GM23338 (cell line): ENCODE data around the gene TAS2R41. TPM values are rescaled to one million over a fixed set of nuclear protein-coding genes. Genes with fewer than 3 reads are reported as not detected.

Source experiments
- ATAC-seq: fragments of 200-7000 bp; cut with Tn5 transposase; 3 replicates; pipeline ENCODE4 v1.9.1; 2020
- DNase-seq: peaks from one replicate; pipeline ENCODE4 v3.0.0-alpha.2; 2015; ENCODE audit warnings: low spot score
- H2AFZ ChIP-seq: fragments of 200-600 bp; sonication (generic); 2 replicates; pipeline ENCODE4 v1.8.0; 2016; ENCODE audit warnings: antibody characterized with exemption, mild to moderate bottlenecking, moderate library complexity
- H3F3A ChIP-seq: fragments of 200-600 bp; sonication (generic); replicated peaks from 2 replicates; pipeline ENCODE4 v1.8.0; 2017; ENCODE audit warnings: antibody characterized with exemption, mixed run types, low read depth
- H3K27ac ChIP-seq: fragments of 200-600 bp; sonication (generic); 2 replicates; pipeline ENCODE4 v1.6.1; 2016; ENCODE audit warnings: low read depth
- H3K27me3 ChIP-seq: fragments of 200-600 bp; sonication (generic); 2 replicates; pipeline ENCODE4 v1.8.0; 2016; ENCODE audit warnings: mild to moderate bottlenecking, mixed run types, moderate library complexity; ENCODE audit not compliant: insufficient read depth
- H3K36me3 ChIP-seq: fragments of 200-600 bp; sonication (generic); 2 replicates; pipeline ENCODE4 v1.8.0; 2016; ENCODE audit warnings: mild to moderate bottlenecking; ENCODE audit not compliant: insufficient read depth
- H3K4me1 ChIP-seq: fragments of 200-600 bp; sonication (generic); 2 replicates; pipeline ENCODE4 v1.8.0; 2016; ENCODE audit warnings: mild to moderate bottlenecking, moderate library complexity; ENCODE audit not compliant: insufficient read depth
- H3K4me2 ChIP-seq: fragments of 200-600 bp; sonication (generic); 2 replicates; pipeline ENCODE4 v1.7.1; 2017; ENCODE audit warnings: mixed run types
- H3K4me3 ChIP-seq: fragments of 200-600 bp; sonication (generic); 2 replicates; pipeline ENCODE4 v1.6.1; 2016; ENCODE audit warnings: mixed run types
- H3K79me2 ChIP-seq: fragments of 200-600 bp; sonication (generic); replicated peaks from 2 replicates; pipeline ENCODE4 v1.8.0; 2017; ENCODE audit warnings: mild to moderate bottlenecking; ENCODE audit not compliant: insufficient read depth
- H3K9me2 ChIP-seq: fragments of 200-600 bp; sonication (generic); 2 replicates; pipeline ENCODE4 v1.8.0; 2017; ENCODE audit not compliant: insufficient read depth
- H4K20me1 ChIP-seq: fragments of 200-600 bp; sonication (generic); replicated peaks from 2 replicates; pipeline ENCODE4 v1.8.0; 2017; ENCODE audit warnings: mild to moderate bottlenecking; ENCODE audit not compliant: insufficient read depth
- H3K27ac Mint-ChIP-seq: 2 replicates; pipeline ENCODE4 v1.8.0; 2020; ENCODE audit warnings: inconsistent platforms, mild to moderate bottlenecking, moderate library complexity, mixed read lengths
- H3K27me3 Mint-ChIP-seq: 3 replicates; pipeline ENCODE4 v1.8.0; 2022; ENCODE audit warnings: low read depth, mild to moderate bottlenecking, moderate library complexity, mixed read lengths, inconsistent platforms; ENCODE audit not compliant: insufficient read depth, poor library complexity
- H3K36me3 Mint-ChIP-seq: 3 replicates; pipeline ENCODE4 v1.8.0; 2021; ENCODE audit warnings: low read depth, mild to moderate bottlenecking, inconsistent platforms, moderate library complexity, mixed read lengths
- H3K4me1 Mint-ChIP-seq: 3 replicates; pipeline ENCODE4 v1.8.0; 2020; ENCODE audit warnings: mild to moderate bottlenecking, inconsistent platforms, mixed read lengths
- H3K4me3 Mint-ChIP-seq: 3 replicates; pipeline ENCODE4 v1.8.0; 2021; ENCODE audit warnings: moderate library complexity, mild to moderate bottlenecking, inconsistent platforms, mixed read lengths
- H3K9me3 Mint-ChIP-seq: 3 replicates; pipeline ENCODE4 v1.8.0; 2020; ENCODE audit warnings: moderate library complexity, mild to moderate bottlenecking, inconsistent platforms, mixed read lengths
- CREB1 ChIP-seq: fragments of 250-450 bp; sonication (Bioruptor Pico); IDR thresholded peaks from 2 replicates; pipeline ENCODE4 v1.5.0; 2020; ENCODE audit warnings: low read depth, mild to moderate bottlenecking, moderate library complexity
- EZH2 ChIP-seq: fragments of 200-600 bp; sonication (generic); IDR thresholded peaks from one replicate; pipeline ENCODE4 v1.8.0; 2017; ENCODE audit warnings: antibody characterized with exemption, mild to moderate bottlenecking, low read depth; ENCODE audit not compliant: unreplicated experiment
- EZH2phosphoT487 ChIP-seq: fragments of 200-600 bp; sonication (generic); IDR thresholded peaks from one replicate; pipeline ENCODE4 v1.8.1; 2018; ENCODE audit warnings: antibody characterized with exemption; ENCODE audit not compliant: unreplicated experiment
- JUNB ChIP-seq: IDR thresholded peaks from one replicate; pipeline ENCODE4 v1.6.1; 2016; ENCODE audit warnings: antibody characterized with exemption; ENCODE audit not compliant: unreplicated experiment
- NANOG ChIP-seq: IDR thresholded peaks from 2 replicates; pipeline ENCODE4 v1.6.1; 2016; ENCODE audit warnings: antibody characterized with exemption, borderline replicate concordance
- POLR2AphosphoS5 ChIP-seq: IDR thresholded peaks from 2 replicates; pipeline ENCODE4 v1.6.1; 2016; ENCODE audit warnings: antibody characterized with exemption, low read depth
- STAT1 ChIP-seq: IDR thresholded peaks from one replicate; pipeline ENCODE4 v1.6.1; 2016; ENCODE audit warnings: antibody characterized with exemption; ENCODE audit not compliant: unreplicated experiment
- ZNF114 ChIP-seq: fragments of 250-450 bp; sonication (Bioruptor Pico); IDR thresholded peaks from 2 replicates; pipeline ENCODE4 v1.5.0; 2020; ENCODE audit warnings: mild to moderate bottlenecking, moderate library complexity
- ZNF331 ChIP-seq: fragments of 250-450 bp; sonication (Bioruptor Pico); IDR thresholded peaks from 2 replicates; pipeline ENCODE4 v1.5.0; 2020; ENCODE audit warnings: low read depth, mild to moderate bottlenecking, moderate library complexity
- polyA plus RNA-seq: library from polyadenylated mRNA; unstranded; fragments of >200 nt; fragmentation: Nextera tagmentation; extraction: Ambion mirVana; gene quantifications from 2 replicates; pipeline ENCODE4 v1.2.1, GENCODE V29; 2016
- total RNA-seq: library from RNA; depleted of rRNA; stranded (reverse); fragments of >200 nt; shearing (Covaris generic); gene quantifications from 2 replicates; pipeline ENCODE4 v1.2.3, GENCODE V29; 2014
- TF ChIP-seq, protein P1 (sequence below): IDR thresholded peaks from one replicate; pipeline ENCODE4 v1.6.1; 2018; ENCODE audit warnings: antibody characterized with exemption; ENCODE audit not compliant: unreplicated experiment
- TF ChIP-seq, protein P2 (sequence below), 2 experiments: fragments of 200-600 bp in 1 of 2; sonication (generic) in 1 of 2; conservative IDR thresholded peaks; 2 replicates each; pipeline versions ENCODE4 v1.5.1 to v1.6.1; 2016 to 2017; ENCODE audit warnings: antibody characterized with exemption in 2 of 2, low read depth in 2 of 2, mild to moderate bottlenecking in 2 of 2, moderate library complexity in 1 of 2
- TF ChIP-seq, protein P3 (sequence below): fragments of 250-450 bp; sonication (Bioruptor Pico); IDR thresholded peaks from 2 replicates; pipeline ENCODE4 v1.5.0; 2020; ENCODE audit warnings: mild to moderate bottlenecking, moderate library complexity
- TF ChIP-seq, protein P4 (sequence below): IDR thresholded peaks from 2 replicates; pipeline ENCODE4 v1.6.1; 2016; ENCODE audit warnings: antibody characterized with exemption

The TAS2R41 gene
- total and polyA plus RNA-seq, 2 experiments from 2014 or later, result 1.2 TPM; not detected in 1

DNA sequence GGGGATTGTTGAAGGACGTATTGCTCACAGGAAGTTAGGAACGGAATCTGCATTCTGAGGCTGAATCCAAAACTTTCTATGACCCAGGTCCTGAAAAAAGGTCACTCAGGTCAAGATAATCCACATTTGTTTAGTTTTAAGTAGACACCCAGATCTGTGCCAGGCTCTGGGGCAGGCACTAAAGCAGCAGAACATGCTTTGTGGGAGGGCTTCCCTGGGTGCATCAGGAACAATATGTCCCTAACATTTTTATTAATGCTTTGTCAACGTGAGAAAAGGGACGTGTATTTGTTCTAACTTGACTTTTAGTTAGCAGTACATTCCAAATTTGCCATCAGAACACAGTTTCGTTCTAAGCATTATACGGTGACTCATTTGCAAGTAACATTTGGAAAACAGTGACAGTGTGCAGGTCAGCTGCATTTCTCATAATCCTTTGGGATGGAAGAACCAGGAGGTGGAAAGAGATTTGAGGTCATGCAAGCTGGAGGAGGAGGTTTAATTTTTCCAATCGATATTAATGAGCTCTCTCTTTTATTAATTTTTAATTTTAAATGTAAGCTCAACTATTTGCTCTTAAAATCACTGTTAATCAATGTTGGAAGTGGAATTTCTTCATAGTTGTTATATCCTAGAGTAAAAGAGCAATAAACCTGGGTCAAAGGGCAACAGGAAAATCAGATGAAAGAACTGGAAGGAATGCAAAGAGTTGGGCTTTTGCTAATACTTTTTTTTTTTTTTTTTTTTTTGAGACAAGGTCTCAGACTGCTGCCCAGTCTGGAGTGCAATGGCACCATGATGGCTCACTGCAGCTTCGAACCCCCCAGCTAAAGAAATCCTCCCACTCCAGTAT is 35.0 kb downstream of the TAS2R41 start:
- H3K4me1 ChIP-seq, result peaks cover 6% of the 10 kb centered on the region; the same call in 1 of the 2 replicates
- H3K36me3 ChIP-seq, result no peaks in the 10 kb centered on the region
- Mint-ChIP-seq H3K27ac (no peak overlapping the region), H3K9me3 (no peaks in the 10 kb centered on the region), H3K4me1 (peaks cover 13% of the 10 kb centered on the region), H3K27me3 (peaks cover 2% of the 10 kb centered on the region), H3K4me3 (no peak overlapping the region), H3K36me3 (no peaks in the 10 kb centered on the region)
- H3K4me2 ChIP-seq, result no peak overlapping the region
- 0 out of 2 replicates have a peak, but pooled peaks cover 2% of the 10 kb centered on the region for H3F3A ChIP-seq
- H4K20me1 ChIP-seq, result no peaks in the 10 kb centered on the region
- ATAC-seq (no peak), DNase-seq (no peak)
- no peak overlapping the region for H3K4me3 ChIP-seq
- H3K27me3 ChIP-seq, result no peaks in the 10 kb centered on the region
- no peak overlapping the region for H3K27ac ChIP-seq
- no peak overlapping the region for H2AFZ ChIP-seq
- no peaks in the 10 kb centered on the region for H3K9me2 ChIP-seq
- TF ChIP-seq EZH2, result no peak
- no peak for TF ChIP-seq EZH2phosphoT487
- TF ChIP-seq POLR2AphosphoS5, result no peak
- no peak for TF ChIP-seq CREB1
- TF ChIP-seq ZNF331 (CRISPR knock-in tag), result no peak
- TF ChIP-seq, protein P1, sequence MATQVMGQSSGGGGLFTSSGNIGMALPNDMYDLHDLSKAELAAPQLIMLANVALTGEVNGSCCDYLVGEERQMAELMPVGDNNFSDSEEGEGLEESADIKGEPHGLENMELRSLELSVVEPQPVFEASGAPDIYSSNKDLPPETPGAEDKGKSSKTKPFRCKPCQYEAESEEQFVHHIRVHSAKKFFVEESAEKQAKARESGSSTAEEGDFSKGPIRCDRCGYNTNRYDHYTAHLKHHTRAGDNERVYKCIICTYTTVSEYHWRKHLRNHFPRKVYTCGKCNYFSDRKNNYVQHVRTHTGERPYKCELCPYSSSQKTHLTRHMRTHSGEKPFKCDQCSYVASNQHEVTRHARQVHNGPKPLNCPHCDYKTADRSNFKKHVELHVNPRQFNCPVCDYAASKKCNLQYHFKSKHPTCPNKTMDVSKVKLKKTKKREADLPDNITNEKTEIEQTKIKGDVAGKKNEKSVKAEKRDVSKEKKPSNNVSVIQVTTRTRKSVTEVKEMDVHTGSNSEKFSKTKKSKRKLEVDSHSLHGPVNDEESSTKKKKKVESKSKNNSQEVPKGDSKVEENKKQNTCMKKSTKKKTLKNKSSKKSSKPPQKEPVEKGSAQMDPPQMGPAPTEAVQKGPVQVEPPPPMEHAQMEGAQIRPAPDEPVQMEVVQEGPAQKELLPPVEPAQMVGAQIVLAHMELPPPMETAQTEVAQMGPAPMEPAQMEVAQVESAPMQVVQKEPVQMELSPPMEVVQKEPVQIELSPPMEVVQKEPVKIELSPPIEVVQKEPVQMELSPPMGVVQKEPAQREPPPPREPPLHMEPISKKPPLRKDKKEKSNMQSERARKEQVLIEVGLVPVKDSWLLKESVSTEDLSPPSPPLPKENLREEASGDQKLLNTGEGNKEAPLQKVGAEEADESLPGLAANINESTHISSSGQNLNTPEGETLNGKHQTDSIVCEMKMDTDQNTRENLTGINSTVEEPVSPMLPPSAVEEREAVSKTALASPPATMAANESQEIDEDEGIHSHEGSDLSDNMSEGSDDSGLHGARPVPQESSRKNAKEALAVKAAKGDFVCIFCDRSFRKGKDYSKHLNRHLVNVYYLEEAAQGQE, result no peak
- TF ChIP-seq, protein P2, sequence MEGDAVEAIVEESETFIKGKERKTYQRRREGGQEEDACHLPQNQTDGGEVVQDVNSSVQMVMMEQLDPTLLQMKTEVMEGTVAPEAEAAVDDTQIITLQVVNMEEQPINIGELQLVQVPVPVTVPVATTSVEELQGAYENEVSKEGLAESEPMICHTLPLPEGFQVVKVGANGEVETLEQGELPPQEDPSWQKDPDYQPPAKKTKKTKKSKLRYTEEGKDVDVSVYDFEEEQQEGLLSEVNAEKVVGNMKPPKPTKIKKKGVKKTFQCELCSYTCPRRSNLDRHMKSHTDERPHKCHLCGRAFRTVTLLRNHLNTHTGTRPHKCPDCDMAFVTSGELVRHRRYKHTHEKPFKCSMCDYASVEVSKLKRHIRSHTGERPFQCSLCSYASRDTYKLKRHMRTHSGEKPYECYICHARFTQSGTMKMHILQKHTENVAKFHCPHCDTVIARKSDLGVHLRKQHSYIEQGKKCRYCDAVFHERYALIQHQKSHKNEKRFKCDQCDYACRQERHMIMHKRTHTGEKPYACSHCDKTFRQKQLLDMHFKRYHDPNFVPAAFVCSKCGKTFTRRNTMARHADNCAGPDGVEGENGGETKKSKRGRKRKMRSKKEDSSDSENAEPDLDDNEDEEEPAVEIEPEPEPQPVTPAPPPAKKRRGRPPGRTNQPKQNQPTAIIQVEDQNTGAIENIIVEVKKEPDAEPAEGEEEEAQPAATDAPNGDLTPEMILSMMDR (conservative IDR thresholded peaks at IDR 0.05; ENCODE audit: low read depth in 2 of 2), result no peak
- TF ChIP-seq NANOG, result no peak
- TF ChIP-seq ZNF114 (CRISPR knock-in tag), result no peak
- TF ChIP-seq STAT1, result no peak
- TF ChIP-seq, protein P3, sequence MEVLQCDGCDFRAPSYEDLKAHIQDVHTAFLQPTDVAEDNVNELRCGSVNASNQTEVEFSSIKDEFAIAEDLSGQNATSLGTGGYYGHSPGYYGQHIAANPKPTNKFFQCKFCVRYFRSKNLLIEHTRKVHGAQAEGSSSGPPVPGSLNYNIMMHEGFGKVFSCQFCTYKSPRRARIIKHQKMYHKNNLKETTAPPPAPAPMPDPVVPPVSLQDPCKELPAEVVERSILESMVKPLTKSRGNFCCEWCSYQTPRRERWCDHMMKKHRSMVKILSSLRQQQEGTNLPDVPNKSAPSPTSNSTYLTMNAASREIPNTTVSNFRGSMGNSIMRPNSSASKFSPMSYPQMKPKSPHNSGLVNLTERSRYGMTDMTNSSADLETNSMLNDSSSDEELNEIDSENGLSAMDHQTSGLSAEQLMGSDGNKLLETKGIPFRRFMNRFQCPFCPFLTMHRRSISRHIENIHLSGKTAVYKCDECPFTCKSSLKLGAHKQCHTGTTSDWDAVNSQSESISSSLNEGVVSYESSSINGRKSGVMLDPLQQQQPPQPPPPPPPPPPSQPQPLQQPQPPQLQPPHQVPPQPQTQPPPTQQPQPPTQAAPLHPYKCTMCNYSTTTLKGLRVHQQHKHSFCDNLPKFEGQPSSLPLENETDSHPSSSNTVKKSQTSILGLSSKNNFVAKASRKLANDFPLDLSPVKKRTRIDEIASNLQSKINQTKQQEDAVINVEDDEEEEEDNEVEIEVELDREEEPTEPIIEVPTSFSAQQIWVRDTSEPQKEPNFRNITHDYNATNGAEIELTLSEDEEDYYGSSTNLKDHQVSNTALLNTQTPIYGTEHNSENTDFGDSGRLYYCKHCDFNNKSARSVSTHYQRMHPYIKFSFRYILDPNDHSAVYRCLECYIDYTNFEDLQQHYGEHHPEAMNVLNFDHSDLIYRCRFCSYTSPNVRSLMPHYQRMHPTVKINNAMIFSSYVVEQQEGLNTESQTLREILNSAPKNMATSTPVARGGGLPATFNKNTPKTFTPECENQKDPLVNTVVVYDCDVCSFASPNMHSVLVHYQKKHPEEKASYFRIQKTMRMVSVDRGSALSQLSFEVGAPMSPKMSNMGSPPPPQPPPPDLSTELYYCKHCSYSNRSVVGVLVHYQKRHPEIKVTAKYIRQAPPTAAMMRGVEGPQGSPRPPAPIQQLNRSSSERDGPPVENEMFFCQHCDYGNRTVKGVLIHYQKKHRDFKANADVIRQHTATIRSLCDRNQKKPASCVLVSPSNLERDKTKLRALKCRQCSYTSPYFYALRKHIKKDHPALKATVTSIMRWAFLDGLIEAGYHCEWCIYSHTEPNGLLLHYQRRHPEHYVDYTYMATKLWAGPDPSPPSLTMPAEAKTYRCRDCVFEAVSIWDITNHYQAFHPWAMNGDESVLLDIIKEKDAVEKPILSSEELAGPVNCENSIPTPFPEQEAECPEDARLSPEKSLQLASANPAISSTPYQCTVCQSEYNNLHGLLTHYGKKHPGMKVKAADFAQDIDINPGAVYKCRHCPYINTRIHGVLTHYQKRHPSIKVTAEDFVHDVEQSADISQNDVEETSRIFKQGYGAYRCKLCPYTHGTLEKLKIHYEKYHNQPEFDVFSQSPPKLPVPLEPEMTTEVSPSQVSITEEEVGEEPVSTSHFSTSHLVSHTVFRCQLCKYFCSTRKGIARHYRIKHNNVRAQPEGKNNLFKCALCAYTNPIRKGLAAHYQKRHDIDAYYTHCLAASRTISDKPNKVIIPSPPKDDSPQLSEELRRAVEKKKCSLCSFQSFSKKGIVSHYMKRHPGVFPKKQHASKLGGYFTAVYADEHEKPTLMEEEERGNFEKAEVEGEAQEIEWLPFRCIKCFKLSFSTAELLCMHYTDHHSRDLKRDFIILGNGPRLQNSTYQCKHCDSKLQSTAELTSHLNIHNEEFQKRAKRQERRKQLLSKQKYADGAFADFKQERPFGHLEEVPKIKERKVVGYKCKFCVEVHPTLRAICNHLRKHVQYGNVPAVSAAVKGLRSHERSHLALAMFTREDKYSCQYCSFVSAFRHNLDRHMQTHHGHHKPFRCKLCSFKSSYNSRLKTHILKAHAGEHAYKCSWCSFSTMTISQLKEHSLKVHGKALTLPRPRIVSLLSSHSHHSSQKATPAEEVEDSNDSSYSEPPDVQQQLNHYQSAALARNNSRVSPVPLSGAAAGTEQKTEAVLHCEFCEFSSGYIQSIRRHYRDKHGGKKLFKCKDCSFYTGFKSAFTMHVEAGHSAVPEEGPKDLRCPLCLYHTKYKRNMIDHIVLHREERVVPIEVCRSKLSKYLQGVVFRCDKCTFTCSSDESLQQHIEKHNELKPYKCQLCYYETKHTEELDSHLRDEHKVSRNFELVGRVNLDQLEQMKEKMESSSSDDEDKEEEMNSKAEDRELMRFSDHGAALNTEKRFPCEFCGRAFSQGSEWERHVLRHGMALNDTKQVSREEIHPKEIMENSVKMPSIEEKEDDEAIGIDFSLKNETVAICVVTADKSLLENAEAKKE (CRISPR knock-in tag), result no peak
- TF ChIP-seq JUNB, result no peak
- TF ChIP-seq, protein P4, sequence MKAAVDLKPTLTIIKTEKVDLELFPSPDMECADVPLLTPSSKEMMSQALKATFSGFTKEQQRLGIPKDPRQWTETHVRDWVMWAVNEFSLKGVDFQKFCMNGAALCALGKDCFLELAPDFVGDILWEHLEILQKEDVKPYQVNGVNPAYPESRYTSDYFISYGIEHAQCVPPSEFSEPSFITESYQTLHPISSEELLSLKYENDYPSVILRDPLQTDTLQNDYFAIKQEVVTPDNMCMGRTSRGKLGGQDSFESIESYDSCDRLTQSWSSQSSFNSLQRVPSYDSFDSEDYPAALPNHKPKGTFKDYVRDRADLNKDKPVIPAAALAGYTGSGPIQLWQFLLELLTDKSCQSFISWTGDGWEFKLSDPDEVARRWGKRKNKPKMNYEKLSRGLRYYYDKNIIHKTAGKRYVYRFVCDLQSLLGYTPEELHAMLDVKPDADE, result no peak
- no peaks in the 10 kb centered on the region for H3K79me2 ChIP-seq
